H4 (cell line): ENCODE results near the gene CSN1S1. TPM values are rescaled to one million over a fixed set of nuclear protein-coding genes. Genes with fewer than 3 reads are reported as not detected.
"Not testable (repeated sequence)": the region's sequence is repeated elsewhere in the genome, so short reads cannot be mapped to it uniquely, and the experiment has no call there.

ENCODE experiments used
- DNase-seq: peaks from one replicate; pipeline ENCODE4 v3.0.0-alpha.2; 2015; ENCODE audit warnings: low spot score
- total RNA-seq: library from RNA; depleted of rRNA; stranded (reverse); fragments of >200 nt; shearing (Covaris generic); gene quantifications from 2 replicates; pipeline ENCODE4 v1.2.3, GENCODE V29; 2014; rRNA removed

The CSN1S1 gene
- total RNA-seq: not detected in 2 replicates

DNA sequence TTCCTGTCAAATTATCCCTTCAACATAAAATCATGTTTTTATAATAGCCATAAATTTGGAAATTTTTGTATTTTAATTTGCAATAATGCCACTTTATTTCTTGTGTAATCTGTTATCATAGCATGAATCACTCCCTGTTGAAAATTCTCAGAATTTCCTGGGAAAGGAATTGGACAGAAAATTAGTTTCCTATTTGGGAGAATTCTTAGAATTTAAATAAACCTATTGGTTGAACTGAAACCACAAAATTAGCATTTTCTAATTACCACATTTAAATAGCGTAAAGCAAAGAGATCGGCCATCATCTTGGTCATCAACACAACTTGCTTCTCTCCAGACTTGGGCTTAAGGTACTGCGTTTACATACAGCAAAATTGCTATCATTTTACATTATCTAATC, at the start of gene CSN1S1:
CSN1S1 (plus strand) TSS at position 301 of the 400 bp plus-strand sequence. CDS start 1,488 bp downstream, outside the sequence.
- DNase-seq: no peak

DNA sequence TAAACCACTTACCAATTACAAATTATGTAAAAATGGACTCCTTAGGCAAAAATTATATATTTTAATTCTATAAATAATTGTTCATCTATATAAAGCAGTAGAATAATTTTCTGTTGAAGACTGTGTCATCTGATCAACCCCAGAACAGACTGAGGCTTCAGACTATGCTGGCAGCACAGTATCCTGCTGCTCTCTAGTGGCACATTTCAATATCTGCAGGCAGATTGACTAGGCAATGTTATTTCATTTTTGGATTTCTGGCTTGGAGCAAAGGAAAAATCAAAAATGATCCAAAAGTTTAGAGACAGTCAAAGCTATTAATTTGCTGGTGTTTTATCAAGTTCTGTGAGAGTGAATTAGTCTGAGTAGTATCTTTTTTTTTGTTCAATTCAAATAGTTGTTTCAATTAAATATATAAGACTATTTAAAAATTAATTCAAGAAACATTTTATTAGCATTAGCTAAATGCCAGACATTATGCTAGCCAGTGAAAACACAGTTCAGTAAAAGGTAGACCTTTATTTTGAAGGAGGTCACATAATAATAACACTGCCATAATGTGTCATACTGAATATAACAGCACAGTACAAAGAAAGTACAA, 49.6 kb upstream of the CSN1S1 start:
- peak; percentile 48 for DNase-seq

GRCh38 chr4:69882150-69882549, 48.7 kb upstream of the CSN1S1 start:
- no peak for DNase-seq

GRCh38 chr4:69888336-69888735, 42.5 kb upstream of the CSN1S1 start:
- peak; percentile 3 for DNase-seq

- DNase-seq: no peak
Observed at GRCh38 chr4:69894186-69894585, 36.7 kb upstream of the CSN1S1 start.

GRCh38 chr4:69894721-69895120, 36.1 kb upstream of the CSN1S1 start:
- DNase-seq: no peak

DNA sequence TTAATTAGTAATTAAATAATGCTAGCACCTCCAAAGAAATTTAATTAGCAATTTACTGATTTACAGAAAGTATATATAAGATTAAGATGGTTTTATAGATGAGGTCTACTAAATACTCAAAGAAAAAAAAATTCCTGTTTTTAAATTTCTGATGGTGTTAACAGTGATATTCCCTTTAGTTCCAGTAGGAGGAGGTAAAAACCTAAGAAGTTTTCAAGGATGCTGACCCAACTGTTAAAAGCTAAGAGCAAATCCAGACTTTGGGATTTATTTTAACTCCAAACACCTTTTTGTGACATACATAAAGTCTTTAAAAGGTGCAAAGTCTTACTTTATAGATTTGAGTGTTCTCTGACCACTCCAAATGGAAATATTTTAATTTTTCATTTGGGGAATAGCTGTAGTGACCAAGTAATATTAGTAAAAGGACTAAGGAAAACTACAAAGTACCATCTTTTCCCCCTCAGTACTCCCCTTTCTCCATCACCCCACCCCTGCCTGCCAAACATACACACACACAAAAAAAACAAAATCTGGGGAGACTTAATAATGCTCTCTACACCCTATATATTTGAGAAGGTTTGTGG, 34.2 kb upstream of the CSN1S1 start:
- DNase-seq: peak; percentile 22

- DNase-seq: no peak
Observed at GRCh38 chr4:69907151-69907550, 23.7 kb upstream of the CSN1S1 start.

DNA sequence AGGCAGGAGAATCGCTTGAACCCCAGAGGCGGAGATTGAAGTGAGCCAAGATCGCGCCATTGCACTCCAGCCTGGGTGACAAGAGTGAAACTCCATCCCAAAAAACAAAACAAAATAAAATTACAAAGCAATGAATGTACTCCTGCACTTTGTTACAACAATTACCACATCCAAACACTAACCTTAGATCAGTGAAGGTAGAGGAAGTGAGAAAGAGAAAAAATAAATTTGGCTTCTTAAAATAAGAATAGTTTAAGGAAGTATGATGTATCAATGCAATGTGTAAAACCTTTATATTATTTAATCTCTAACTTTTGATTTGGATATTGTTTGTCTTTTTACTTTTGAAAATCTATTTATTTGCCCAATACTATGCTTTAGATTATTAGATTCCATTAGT, 21.7 kb upstream of the CSN1S1 start:
- no peak for DNase-seq

DNA sequence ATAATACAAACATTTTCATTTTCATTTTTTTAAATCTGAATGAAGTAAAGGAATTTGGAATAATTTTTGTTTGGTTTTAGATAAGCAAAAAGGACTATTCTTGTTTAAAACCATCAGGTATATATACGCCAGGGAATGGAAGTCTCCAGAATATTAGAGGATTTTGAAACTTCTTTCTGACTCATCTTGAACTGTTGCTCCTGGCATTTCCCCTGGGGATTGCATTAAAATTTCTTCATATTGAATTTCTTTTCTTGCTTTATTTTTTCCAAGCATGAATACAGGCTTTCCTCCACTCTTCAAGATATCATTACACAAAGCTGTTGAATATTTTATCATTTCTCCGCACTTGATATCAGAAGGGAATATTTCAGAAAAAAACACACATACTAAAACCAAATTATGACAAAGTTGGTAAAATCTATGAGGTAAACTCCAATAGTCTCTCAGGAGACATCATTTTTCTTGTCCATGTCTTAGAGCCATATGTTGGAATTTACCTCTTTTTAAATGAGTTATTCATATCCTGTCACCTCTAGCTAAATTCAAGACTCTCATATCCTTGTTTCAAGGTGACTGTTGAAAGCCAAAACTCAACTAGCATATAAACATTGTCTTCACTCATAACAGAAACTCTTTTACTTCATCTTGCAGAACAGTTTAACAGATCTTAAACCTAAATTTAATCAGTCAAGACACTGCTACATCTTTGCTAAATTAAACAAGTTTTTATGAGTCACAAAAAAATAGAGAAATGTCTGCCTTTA, 20.7 kb upstream of the CSN1S1 start:
- DNase-seq: no peak

- DNase-seq: no peak
Observed at GRCh38 chr4:69920874-69921273, 10.0 kb upstream of the CSN1S1 start.

GRCh38 chr4:69923782-69924410, 7.0 kb upstream of the CSN1S1 start:
- not testable (repeated sequence) for DNase-seq

- DNase-seq: peak; percentile 6
Observed at GRCh38 chr4:69934150-69934549, 3.3 kb downstream of the CSN1S1 start.

DNA sequence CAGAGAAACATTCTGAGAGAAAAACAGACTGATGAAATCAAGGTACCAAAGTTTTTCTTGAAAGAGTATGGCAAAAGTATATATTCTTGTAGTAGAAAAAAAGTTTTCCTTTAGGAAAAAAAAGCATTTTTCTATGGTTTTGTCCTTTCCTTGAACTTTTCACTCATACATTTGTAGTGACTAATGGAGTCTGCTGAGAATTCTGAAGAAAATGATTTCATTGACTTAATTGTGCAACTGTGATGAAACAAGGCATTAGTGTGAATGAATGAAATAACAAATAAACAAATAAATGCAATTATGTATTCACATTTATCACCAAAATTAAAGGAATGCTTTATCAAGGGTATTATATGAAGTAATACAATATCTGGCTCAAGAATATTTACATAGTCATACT, 5.7 kb downstream of the CSN1S1 start:
- no peak for DNase-seq

DNA sequence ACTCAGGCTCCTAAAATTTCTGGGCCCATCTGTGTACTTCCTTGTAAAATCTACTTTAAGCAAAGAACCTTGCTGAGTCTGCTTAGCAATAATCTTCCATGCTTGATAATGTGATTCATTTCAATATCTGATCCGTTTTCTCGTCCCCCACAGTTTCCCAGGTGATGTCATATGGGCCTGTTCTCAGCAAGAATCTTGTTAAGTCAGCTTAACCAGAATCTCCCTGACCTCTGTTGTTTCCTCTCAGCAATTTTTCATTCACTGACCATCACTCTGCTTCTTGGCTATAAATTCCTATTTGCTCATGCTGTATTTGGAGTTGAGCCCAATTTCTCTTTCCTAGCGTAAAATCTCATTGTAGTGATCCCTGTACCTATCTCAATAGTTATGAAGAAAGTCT, 20.7 kb downstream of the CSN1S1 start:
- no peak for DNase-seq

DNA sequence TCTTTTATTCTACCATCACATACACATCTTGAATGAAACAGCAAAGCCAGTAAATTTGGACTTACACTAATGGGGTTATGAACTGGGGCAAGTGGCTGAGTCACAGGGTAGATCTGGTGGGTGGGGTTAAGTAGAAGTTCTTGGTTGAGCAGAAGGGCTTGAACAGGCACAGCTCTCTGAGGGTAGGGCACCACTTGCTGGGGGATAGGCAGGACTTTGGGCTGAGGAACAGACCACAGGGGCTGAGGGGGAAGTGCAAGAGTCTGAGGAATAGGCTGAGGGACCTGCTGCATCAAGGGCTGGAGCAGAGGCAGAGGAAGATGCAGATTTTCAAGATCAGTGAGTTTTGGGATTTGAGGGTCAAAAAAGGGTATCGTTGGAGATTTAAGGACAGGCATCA, 26.3 kb downstream of the CSN1S1 start:
- no peak for DNase-seq

DNA sequence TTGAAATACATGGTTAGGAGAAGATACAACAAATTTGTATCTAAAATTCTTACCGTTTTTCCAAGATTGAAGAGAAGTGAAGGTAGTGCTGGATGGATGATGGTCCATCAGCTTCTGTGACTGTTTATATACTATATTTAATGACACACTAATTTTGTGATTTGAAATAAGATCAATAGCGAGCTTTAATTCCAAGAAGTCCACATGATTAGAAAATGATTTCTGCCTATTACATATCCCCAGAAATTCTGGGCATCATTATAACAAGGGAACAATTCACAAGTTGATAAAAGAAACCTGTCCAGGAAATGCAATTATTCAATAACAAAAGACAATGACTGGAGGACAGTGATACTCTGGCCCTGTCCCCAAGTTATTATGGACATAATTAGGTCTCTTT, 34.8 kb downstream of the CSN1S1 start, which contains the start of gene CSN2:
CSN2 (minus strand) TSS at position 101 of the 400 bp plus-strand sequence. CDS start 4,733 bp downstream, outside the sequence.
- DNase-seq: no peak

- DNase-seq: peak; percentile 51
Observed at GRCh38 chr4:69970071-69970470, 39.2 kb downstream of the CSN1S1 start.

- no peak for DNase-seq
Observed at GRCh38 chr4:69974631-69975030, 43.8 kb downstream of the CSN1S1 start.

- DNase-seq: no peak
Observed at GRCh38 chr4:69977582-69977981, 46.7 kb downstream of the CSN1S1 start.

- DNase-seq: peak; percentile 84
Observed at GRCh38 chr4:69984030-69984443, 53.2 kb downstream of the CSN1S1 start.

- no peak for DNase-seq
Observed at GRCh38 chr4:69986663-69987062, 55.8 kb downstream of the CSN1S1 start.
